ENCODE measurements around the gene RNF207. TPM values are rescaled to one million over a fixed set of nuclear protein-coding genes. Genes with fewer than 3 reads are reported as not detected.

The RNF207 gene, protein sequence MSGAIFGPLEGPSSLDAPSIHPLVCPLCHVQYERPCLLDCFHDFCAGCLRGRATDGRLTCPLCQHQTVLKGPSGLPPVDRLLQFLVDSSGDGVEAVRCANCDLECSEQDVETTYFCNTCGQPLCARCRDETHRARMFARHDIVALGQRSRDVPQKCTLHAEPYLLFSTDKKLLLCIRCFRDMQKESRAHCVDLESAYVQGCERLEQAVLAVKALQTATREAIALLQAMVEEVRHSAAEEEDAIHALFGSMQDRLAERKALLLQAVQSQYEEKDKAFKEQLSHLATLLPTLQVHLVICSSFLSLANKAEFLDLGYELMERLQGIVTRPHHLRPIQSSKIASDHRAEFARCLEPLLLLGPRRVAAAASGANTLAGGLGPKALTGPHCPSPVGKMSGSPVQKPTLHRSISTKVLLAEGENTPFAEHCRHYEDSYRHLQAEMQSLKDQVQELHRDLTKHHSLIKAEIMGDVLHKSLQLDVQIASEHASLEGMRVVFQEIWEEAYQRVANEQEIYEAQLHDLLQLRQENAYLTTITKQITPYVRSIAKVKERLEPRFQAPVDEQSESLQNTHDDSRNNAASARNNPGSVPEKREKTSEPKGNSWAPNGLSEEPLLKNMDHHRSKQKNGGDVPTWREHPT
- 3.0 TPM for total RNA-seq
- 18.8 TPM for polyA plus RNA-seq
- long read RNA-seq, donor 1 = 0 reads
- long read RNA-seq, donor 2 = 0 reads
- long read RNA-seq, donor 3 = 0 reads
- long read RNA-seq, donor 4, partial matches to known transcripts = 9 of 9 reads
- long read RNA-seq, donor 4, other reads (novel, unspliced or antisense) = 0 of 9 reads
- long read RNA-seq, donor 5, partial matches to known transcripts = 33 of 34 reads
- long read RNA-seq, donor 5, other reads (novel, unspliced or antisense) = 0 of 34 reads
- long read RNA-seq, donor 6, partial matches to known transcripts = 0 of 1 reads
- long read RNA-seq, donor 6, other reads (novel, unspliced or antisense) = 0 of 1 reads
- long read RNA-seq, donor 7, partial matches to known transcripts = 8 of 9 reads
- long read RNA-seq, donor 7, other reads (novel, unspliced or antisense) = 0 of 9 reads
- long read RNA-seq, donor 8 = 0 reads
- long read RNA-seq, donor 9, partial matches to known transcripts = 10 of 10 reads
- long read RNA-seq, donor 9, other reads (novel, unspliced or antisense) = 0 of 10 reads
- long read RNA-seq, donor 10 = 0 reads

DNA sequence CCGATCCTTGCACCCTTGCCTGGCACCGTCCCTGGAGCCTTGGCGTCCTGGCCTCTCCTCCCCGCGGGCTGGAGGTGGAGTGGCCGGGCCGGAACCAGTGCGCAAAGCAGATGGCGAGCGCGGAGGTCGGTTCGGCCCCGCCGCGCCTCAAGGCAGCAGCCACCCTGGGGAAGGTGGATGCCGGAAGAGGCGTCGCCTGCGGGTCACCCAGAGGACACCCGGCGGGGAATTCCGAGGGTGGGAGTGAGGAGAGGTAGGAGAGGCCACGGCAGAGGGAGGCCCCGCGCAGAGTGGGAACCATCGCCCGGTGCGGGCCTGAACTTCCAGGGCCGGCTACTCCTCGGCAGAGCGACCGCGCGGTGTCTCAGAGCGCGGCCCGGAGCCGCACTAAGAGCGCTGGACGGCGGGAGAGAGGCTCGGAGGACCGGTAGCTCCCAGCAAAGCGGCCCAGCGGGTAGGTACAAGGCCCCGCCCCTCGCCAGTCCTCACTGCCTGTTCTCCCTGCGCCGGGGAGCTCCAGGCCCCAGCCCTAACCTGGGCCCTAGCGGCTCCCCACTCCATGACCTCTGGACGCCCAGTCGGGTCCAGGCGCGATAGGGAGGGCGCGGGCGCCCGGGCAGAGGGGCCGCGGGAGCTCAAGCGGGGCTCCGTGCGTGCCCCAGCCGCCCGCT lies at the start of gene RNF207:
TSS of gene RNF207 (plus strand) at position 271 of the 671 bp plus-strand sequence. CDS start 417 bp downstream, outside the sequence.
- peak within 1 kb of the TSS; percentile 26 to 39 for H3K4me3 ChIP-seq (ENCODE audit: low read length in 2 of 2)
- H3K4me1 ChIP-seq (ENCODE audit: control insufficient read depth in 2 of 2, insufficient read depth in 2 of 2, low read length in 2 of 2) = peaks cover 4 to 9% of the 10 kb centered on the region in 2 donors
- 2% methylated on average over 66 of the region's 66 CpGs for WGBS
- H3K27ac ChIP-seq (ENCODE audit: low read depth in 1 of 2, low read length in 1 of 2) = peak within 1 kb of the TSS in 1 of 2 donors; percentile 18
- H3K9me3 ChIP-seq (ENCODE audit: control insufficient read depth in 2 of 2, insufficient read depth in 1 of 2, low read length in 1 of 2) = no peaks in the 10 kb centered on the region
- DNase-seq (ENCODE audit: low read depth in 6 of 9, low spot score in 9 of 9) = no peak
- H3K36me3 ChIP-seq (ENCODE audit: control insufficient read depth in 2 of 2, insufficient read depth in 2 of 2, low read length in 1 of 2) = no peaks in the 10 kb centered on the region
- H3K27me3 ChIP-seq (ENCODE audit: control insufficient read depth in 2 of 2, insufficient read depth in 1 of 2, low read length in 1 of 2) = peaks cover 57 to 75% of the 10 kb centered on the region in 2 donors

DNA sequence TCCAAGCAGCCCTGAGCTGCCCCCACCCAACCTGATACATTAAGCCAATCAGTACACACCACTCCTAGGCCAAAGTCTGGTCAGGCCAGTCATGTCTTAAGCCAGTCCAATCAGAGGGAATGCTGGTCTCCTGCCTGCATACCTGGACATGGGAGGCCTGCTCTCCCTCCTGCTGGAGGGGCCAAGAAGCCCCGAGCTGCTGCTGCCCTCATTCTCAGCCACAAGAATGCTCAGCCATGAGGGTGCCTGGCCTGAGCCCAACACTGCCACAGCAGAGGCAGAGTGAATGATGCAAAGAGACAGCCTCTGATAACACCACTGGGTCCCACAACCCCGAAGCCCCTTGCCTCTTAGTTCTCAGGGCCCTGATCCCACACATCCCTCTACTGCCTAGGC lies 48.8 kb upstream of the RNF207 start:
- H3K4me1 ChIP-seq (ENCODE audit: control insufficient read depth in 2 of 2, insufficient read depth in 2 of 2, low read length in 2 of 2) = no peaks in the 10 kb centered on the region
- no peak for DNase-seq (ENCODE audit: low read depth in 6 of 9, low spot score in 9 of 9)
- H3K36me3 ChIP-seq (ENCODE audit: control insufficient read depth in 2 of 2, insufficient read depth in 2 of 2, low read length in 1 of 2) = no peaks in the 10 kb centered on the region
- 82% methylated on average over 2 of the region's 2 CpGs for WGBS
- no peaks in the 10 kb centered on the region for H3K9me3 ChIP-seq (ENCODE audit: control insufficient read depth in 2 of 2, insufficient read depth in 1 of 2, low read length in 1 of 2)
- H3K27me3 ChIP-seq (ENCODE audit: control insufficient read depth in 2 of 2, insufficient read depth in 1 of 2, low read length in 1 of 2) = peaks cover 0 to 11% of the 10 kb centered on the region in 2 donors
- H3K27ac ChIP-seq (ENCODE audit: low read depth in 1 of 2, low read length in 1 of 2) = no peak overlapping the region
- H3K4me3 ChIP-seq (ENCODE audit: low read length in 2 of 2) = no peak overlapping the region

DNA sequence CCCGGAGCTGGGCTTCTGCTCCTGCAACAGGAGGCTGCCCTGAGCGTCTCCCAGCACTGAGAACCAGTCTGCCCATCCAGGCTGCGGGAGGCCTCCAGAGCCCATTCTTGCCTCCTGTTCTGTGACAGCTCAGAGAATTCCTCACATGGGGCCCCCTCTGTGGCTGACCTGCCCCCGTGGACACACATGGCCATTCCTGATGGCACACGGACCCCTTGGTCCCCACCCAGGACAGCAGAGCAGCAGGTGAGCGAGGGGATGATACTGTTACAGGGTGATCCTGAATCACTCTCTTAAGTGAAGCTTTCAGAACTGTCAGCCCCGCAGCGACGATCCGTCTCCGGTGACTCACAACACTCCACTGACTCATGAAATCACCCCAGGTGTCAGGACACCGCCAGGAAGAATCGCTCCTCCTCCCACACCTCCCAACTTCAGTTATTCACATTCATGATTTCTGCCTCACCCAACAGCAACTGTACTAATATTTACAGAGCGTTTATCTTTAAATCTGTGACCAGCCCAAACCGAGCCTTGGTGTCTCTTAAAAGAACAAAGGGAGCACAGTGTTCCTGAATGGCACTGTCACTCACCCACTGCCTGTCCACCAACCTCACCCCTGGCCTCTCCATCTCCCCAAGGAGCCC lies 48.3 kb upstream of the RNF207 start:
- Histone ChIP-seq H3K27me3 (ENCODE audit: control insufficient read depth in 2 of 2, insufficient read depth in 1 of 2, low read length in 1 of 2) (peaks cover 0 to 15% of the 10 kb centered on the region in 2 donors), H3K36me3 (ENCODE audit: control insufficient read depth in 2 of 2, insufficient read depth in 2 of 2, low read length in 1 of 2) (no peaks in the 10 kb centered on the region), H3K27ac (ENCODE audit: low read depth in 1 of 2, low read length in 1 of 2) (peak overlapping the region in 1 of 2 donors; percentile 8), H3K9me3 (ENCODE audit: control insufficient read depth in 2 of 2, insufficient read depth in 1 of 2, low read length in 1 of 2) (no peaks in the 10 kb centered on the region), H3K4me3 (ENCODE audit: low read length in 2 of 2) (no peak overlapping the region), H3K4me1 (ENCODE audit: control insufficient read depth in 2 of 2, insufficient read depth in 2 of 2, low read length in 2 of 2) (no peaks in the 10 kb centered on the region)
- DNase-seq (ENCODE audit: low read depth in 6 of 9, low spot score in 9 of 9) = no peak
- whole genome bisulfite sequencing = 91% methylated on average over 15 of the region's 15 CpGs

DNA sequence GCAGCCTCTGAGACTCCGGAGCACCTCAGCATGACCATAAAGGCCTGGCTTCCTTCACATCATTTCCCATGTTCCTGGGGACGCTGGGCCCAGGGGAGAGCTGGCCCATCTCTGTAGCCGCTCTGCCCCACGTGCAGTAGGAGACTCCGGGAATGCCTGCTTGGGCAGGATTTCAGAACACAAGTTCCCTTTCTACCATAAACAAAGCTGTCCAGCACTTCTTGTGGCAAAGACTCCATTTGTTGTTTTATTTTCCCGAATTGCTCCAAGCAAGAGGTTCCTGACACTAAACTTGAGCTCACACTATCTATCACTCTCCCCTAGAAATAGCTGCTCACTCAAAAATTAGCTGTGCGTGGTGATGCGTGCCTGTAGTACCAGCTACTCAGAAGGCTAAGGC lies 47.7 kb upstream of the RNF207 start:
- no peak for DNase-seq (ENCODE audit: low read depth in 6 of 9, low spot score in 9 of 9)
- peaks cover 0 to 18% of the 10 kb centered on the region in 2 donors for H3K27me3 ChIP-seq (ENCODE audit: control insufficient read depth in 2 of 2, insufficient read depth in 1 of 2, low read length in 1 of 2)
- no peaks in the 10 kb centered on the region for H3K4me1 ChIP-seq (ENCODE audit: control insufficient read depth in 2 of 2, insufficient read depth in 2 of 2, low read length in 2 of 2)
- no peak overlapping the region for H3K27ac ChIP-seq (ENCODE audit: low read depth in 1 of 2, low read length in 1 of 2)
- no peaks in the 10 kb centered on the region for H3K36me3 ChIP-seq (ENCODE audit: control insufficient read depth in 2 of 2, insufficient read depth in 2 of 2, low read length in 1 of 2)
- H3K9me3 ChIP-seq (ENCODE audit: control insufficient read depth in 2 of 2, insufficient read depth in 1 of 2, low read length in 1 of 2) = no peaks in the 10 kb centered on the region
- H3K4me3 ChIP-seq (ENCODE audit: low read length in 2 of 2) = no peak overlapping the region
- 90% methylated on average over 8 of the region's 8 CpGs for WGBS

DNA sequence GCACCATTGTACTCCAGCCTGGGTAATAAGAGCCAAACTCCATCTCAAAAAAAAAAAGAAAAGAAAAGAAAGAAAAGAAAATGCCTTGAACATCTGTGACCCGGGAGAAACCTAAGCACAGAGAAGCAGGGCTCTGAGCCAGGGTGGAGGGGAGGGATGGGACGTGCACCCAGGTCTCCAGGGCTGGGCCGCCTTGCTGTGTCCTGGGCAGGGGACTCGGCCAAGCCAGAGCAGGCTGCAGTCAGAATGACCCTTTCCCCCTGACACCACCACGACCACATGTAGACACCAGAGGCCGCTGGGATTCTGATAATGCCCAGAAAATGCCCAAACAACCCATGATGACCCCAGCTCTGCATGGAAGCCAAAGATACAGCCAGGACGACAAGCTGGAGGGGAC lies 43.6 kb upstream of the RNF207 start:
- Histone ChIP-seq H3K4me1 (ENCODE audit: control insufficient read depth in 2 of 2, insufficient read depth in 2 of 2, low read length in 2 of 2) (no peaks in the 10 kb centered on the region), H3K27ac (ENCODE audit: low read depth in 1 of 2, low read length in 1 of 2) (no peak overlapping the region), H3K9me3 (ENCODE audit: control insufficient read depth in 2 of 2, insufficient read depth in 1 of 2, low read length in 1 of 2) (no peaks in the 10 kb centered on the region), H3K4me3 (ENCODE audit: low read length in 2 of 2) (no peak overlapping the region), H3K36me3 (ENCODE audit: control insufficient read depth in 2 of 2, insufficient read depth in 2 of 2, low read length in 1 of 2) (no peaks in the 10 kb centered on the region), H3K27me3 (ENCODE audit: control insufficient read depth in 2 of 2, insufficient read depth in 1 of 2, low read length in 1 of 2) (peaks cover 0 to 29% of the 10 kb centered on the region in 2 donors)
- DNase-seq (ENCODE audit: low read depth in 6 of 9, low spot score in 9 of 9) = no peak
- 91% methylated on average over 7 of the region's 7 CpGs for WGBS

DNA sequence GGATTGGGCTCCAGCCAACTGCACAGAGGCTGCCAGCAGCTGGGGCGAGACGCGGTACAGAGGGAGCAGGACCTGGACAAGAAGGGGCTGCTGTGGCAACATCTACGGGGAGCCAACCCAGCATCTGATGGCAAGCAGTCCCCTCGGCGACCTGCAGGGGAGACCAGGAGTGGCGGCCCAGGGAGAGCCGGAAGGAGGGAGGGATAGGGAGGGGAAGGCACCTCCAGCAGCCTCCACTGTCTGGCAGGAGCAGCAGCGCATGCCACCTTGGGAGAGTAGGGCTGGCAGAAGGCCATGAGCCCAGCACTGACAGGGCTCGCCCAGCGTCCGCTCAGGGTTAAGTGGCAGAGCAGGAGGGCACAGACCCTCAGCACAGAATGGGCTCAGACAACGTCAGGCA lies 43.1 kb upstream of the RNF207 start:
- no peak for DNase-seq (ENCODE audit: low read depth in 6 of 9, low spot score in 9 of 9)
- Histone ChIP-seq H3K36me3 (ENCODE audit: control insufficient read depth in 2 of 2, insufficient read depth in 2 of 2, low read length in 1 of 2) (no peaks in the 10 kb centered on the region), H3K9me3 (ENCODE audit: control insufficient read depth in 2 of 2, insufficient read depth in 1 of 2, low read length in 1 of 2) (no peaks in the 10 kb centered on the region), H3K27ac (ENCODE audit: low read depth in 1 of 2, low read length in 1 of 2) (no peak overlapping the region), H3K4me3 (ENCODE audit: low read length in 2 of 2) (no peak overlapping the region), H3K27me3 (ENCODE audit: control insufficient read depth in 2 of 2, insufficient read depth in 1 of 2, low read length in 1 of 2) (peaks cover 0 to 29% of the 10 kb centered on the region in 2 donors), H3K4me1 (ENCODE audit: control insufficient read depth in 2 of 2, insufficient read depth in 2 of 2, low read length in 2 of 2) (no peaks in the 10 kb centered on the region)
- 70% methylated on average over 13 of the region's 13 CpGs for WGBS

DNA sequence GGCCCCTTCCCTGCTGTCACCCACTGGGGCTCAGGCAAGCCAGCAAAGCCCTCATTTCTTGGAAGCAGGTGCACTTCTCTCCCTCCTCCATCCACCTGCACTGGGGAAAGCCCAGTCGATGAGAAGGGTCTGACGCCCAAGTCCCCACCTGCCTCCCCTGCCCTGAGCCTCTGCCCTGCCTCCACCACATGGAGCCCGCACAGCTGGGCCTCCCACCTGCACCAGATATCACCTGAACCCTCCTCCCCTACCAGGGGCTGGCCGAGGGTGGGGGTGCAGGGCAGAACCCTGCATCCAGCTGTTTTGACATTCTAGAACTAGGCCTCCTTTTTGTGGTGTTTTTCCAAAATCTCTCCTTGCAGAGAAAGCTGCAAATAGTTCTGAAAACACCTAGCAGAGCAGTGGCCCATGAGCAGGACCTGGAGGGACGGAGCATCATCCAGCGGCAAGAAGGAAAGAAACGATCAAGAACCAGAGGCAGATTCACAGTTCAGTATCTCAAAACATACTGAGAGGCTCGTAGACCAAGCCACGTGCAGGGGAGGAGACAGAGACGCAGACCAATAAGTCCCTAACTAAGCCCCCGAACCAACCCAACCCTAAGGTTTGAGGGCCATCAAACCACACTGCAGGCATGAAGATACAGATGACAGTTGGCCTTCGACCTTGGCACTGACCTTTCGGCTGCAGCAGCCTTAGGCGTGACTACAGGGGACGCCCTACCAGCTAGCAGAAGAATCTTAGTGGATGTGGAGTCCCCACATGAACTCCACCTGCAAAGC lies 42.5 kb upstream of the RNF207 start:
- Histone ChIP-seq H3K9me3 (ENCODE audit: control insufficient read depth in 2 of 2, insufficient read depth in 1 of 2, low read length in 1 of 2) (no peaks in the 10 kb centered on the region), H3K27ac (ENCODE audit: low read depth in 1 of 2, low read length in 1 of 2) (no peak overlapping the region), H3K4me1 (ENCODE audit: control insufficient read depth in 2 of 2, insufficient read depth in 2 of 2, low read length in 2 of 2) (no peaks in the 10 kb centered on the region), H3K36me3 (ENCODE audit: control insufficient read depth in 2 of 2, insufficient read depth in 2 of 2, low read length in 1 of 2) (no peaks in the 10 kb centered on the region), H3K27me3 (ENCODE audit: control insufficient read depth in 2 of 2, insufficient read depth in 1 of 2, low read length in 1 of 2) (peaks cover 0 to 32% of the 10 kb centered on the region in 2 donors), H3K4me3 (ENCODE audit: low read length in 2 of 2) (no peak overlapping the region)
- 90% methylated on average over 15 of the region's 15 CpGs for WGBS
- no peak for DNase-seq (ENCODE audit: low read depth in 6 of 9, low spot score in 9 of 9)
